GM19452 (cell line): ENCODE data around the gene BRINP2.

Source experiments
- ATAC-seq: cut with Tn5 transposase; IDR thresholded peaks from one replicate; pipeline ENCODE4 v1.9.1; 2021; ENCODE audit not compliant: unreplicated experiment

BRINP2 gene

GRCh38 chr1:177257128-177257527, 86.4 kb downstream of the BRINP2 start:
- ATAC-seq: no peak

- ATAC-seq: no peak
These were observed 86.8 kb downstream of the BRINP2 start for GRCh38 chr1:177257576-177257975.

GRCh38 chr1:177270863-177271262, 100.1 kb downstream of the BRINP2 start:
- no peak for ATAC-seq

GRCh38 chr1:177273141-177273540, 102.4 kb downstream of the BRINP2 start:
- ATAC-seq: no peak

- ATAC-seq: no peak
These were observed 104.0 kb downstream of the BRINP2 start for GRCh38 chr1:177274687-177275211.

- no peak for ATAC-seq
These were observed 105.0 kb downstream of the BRINP2 start for GRCh38 chr1:177275736-177276135.

- no peak for ATAC-seq
These were observed 108.0 kb downstream of the BRINP2 start for GRCh38 chr1:177278626-177279390.

- no peak for ATAC-seq
These were observed 111.1 kb downstream of the BRINP2 start for GRCh38 chr1:177281901-177282300.

GRCh38 chr1:177282976-177283375, 112.2 kb downstream of the BRINP2 start:
- no peak for ATAC-seq

GRCh38 chr1:177283380-177283779, 112.6 kb downstream of the BRINP2 start:
- ATAC-seq: no peak

- ATAC-seq: no peak
These were observed 115.6 kb downstream of the BRINP2 start for GRCh38 chr1:177286396-177286795.

- no peak for ATAC-seq
These were observed 116.5 kb downstream of the BRINP2 start for GRCh38 chr1:177287270-177287669.

- ATAC-seq: no peak
These were observed 117.2 kb downstream of the BRINP2 start for GRCh38 chr1:177287994-177288393.

- ATAC-seq: no peak
These were observed 118.8 kb downstream of the BRINP2 start for GRCh38 chr1:177289532-177289931.

- no peak for ATAC-seq
These were observed 129.7 kb downstream of the BRINP2 start for GRCh38 chr1:177300431-177300830.

GRCh38 chr1:177301425-177302124, 130.8 kb downstream of the BRINP2 start:
- no peak for ATAC-seq

- ATAC-seq: no peak
These were observed 131.7 kb downstream of the BRINP2 start for GRCh38 chr1:177302357-177303044.

GRCh38 chr1:177305040-177306018, 134.6 kb downstream of the BRINP2 start:
- no peak for ATAC-seq

- ATAC-seq: no peak
These were observed 135.3 kb downstream of the BRINP2 start for GRCh38 chr1:177306019-177306415.

- ATAC-seq: no peak
These were observed 136.2 kb downstream of the BRINP2 start for GRCh38 chr1:177306981-177307380.
